ENCODE data around the gene HAT1. TPM values are rescaled to one million over a fixed set of nuclear protein-coding genes. Genes with fewer than 3 reads are reported as not detected.

Gene HAT1
- polyA plus RNA-seq, 1 donor from 2014 or later, result 39.8 TPM

DNA sequence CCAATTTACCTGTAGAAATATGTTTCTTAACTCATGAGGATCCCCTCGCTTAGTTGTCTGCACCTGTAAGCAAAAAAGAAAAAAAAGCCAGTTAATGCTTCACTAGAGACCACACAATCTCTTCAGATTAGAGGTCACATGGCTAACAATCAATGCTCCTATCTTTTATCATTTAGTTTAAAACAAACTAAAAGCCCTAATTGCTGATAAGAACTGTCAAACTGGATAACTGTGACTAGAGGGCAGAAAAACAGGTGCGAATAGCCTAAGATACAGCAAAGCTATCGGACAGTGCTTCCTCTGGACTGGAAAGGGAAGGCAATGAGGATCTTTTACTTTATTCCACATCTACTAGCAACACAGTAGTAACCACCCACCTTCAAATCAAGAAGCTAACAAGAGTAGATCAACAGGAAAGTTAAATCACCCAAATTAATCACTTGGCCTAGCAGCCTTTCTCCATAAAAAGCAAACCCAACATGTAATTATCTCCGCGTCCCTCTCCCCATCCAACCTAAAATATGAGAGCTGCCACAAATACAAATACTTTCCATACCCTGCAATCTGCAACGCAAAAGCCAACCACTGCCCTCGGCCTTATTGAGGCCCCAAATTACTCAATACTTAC lies 29.0 kb upstream of the HAT1 start:
- TF ChIP-seq EP300 (conservative IDR thresholded peaks at IDR 0.05; ENCODE audit: poor library complexity, severe bottlenecking) (no peak), CTCF (IDR thresholded peaks at IDR 0.05; ENCODE audit: poor library complexity, severe bottlenecking) (no peak), TAF1 (IDR thresholded peaks at IDR 0.05; ENCODE audit: low read depth) (no peak)
- peaks cover 6% of the 10 kb centered on the region for H3K36me3 ChIP-seq (ENCODE audit: insufficient read depth, low read length)
- H3K4me3 ChIP-seq (ENCODE audit: low read length), result peak overlapping the region; percentile 78
- H3K79me2 ChIP-seq (replicated peaks; ENCODE audit: insufficient read depth, low read length), result peaks cover 35% of the 10 kb centered on the region
- H4K20me1 ChIP-seq (ENCODE audit: insufficient read depth), result no peaks in the 10 kb centered on the region
- no peaks in the 10 kb centered on the region for H3K9me2 ChIP-seq (ENCODE audit: insufficient read depth, low read length)
- no peaks in the 10 kb centered on the region for H3K27me3 ChIP-seq (ENCODE audit: insufficient read depth, low read depth, low read length)
- peak overlapping the region; percentile 86 for H2AFZ ChIP-seq (ENCODE audit: low read depth, low read length)
- peak overlapping the region; percentile 77 for H3K27ac ChIP-seq (ENCODE audit: low read length)
- H3K9ac ChIP-seq (ENCODE audit: low read length), result peak overlapping the region; percentile 81
- no peaks in the 10 kb centered on the region for H3K9me3 ChIP-seq (ENCODE audit: low read length)
- peak overlapping the region; percentile 91 for H3K4me2 ChIP-seq (ENCODE audit: low read length)
- H3F3A ChIP-seq (ENCODE audit: insufficient read depth, low read length, poor library complexity, severe bottlenecking), result no peaks in the 10 kb centered on the region

DNA sequence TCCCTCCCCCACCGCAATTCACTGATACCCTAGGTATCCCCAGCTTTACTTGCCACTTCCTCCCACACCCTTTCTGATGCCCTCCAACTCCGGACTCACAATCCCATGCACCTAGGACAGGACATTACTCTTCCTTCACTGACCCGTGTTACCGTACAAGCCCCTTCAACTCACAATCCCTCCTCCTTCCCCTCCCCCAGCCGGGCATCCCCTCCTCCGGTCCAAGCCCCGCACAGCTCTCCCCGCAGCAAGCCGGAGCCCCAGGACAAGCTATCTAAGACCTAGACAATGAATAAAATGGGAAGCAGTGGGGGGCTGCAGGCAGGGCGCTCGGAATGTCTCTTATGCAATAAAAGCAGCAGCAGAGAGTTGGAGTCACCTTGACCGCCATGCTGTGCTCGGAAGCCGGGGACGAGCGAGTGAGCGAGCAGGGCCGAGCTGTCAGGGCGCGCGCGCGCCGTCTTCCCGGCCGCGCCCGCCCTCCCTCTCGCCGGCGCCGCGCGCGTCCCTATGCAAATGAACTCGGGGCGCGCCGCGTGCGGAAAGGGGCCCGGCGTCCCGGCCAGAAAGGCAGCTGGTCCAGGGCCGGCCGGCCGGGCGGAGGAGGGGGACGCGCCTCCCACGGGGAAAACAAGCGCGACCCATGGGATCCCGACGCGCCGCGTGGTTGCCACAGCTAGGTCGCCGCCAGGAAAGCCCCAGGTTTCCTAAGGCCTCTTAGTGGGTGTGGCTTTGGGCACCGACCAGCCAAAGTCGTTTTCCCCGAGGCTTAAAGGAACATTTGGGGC lies 28.2 kb upstream of the HAT1 start, which contains the start of gene SLC25A12:
TSS of gene SLC25A12 (minus strand) at position 421 of the 788 bp plus-strand sequence. CDS start at position 391, 30 bp downstream.
- peak within 1 kb of the TSS; percentile 91 for H3K4me2 ChIP-seq (ENCODE audit: low read length)
- no peaks in the 10 kb centered on the region for H3F3A ChIP-seq (ENCODE audit: insufficient read depth, low read length, poor library complexity, severe bottlenecking)
- peaks cover 6% of the 10 kb centered on the region for H3K36me3 ChIP-seq (ENCODE audit: insufficient read depth, low read length)
- TF ChIP-seq EZH2 (IDR thresholded peaks at IDR 0.05; ENCODE audit: borderline replicate concordance, insufficient read depth, low read length, poor library complexity, severe bottlenecking) (no peak), EP300 (conservative IDR thresholded peaks at IDR 0.05; ENCODE audit: poor library complexity, severe bottlenecking) (peak; percentile 58), CTCF (IDR thresholded peaks at IDR 0.05; ENCODE audit: poor library complexity, severe bottlenecking) (no peak), POLR2AphosphoS5 (IDR thresholded peaks at IDR 0.05) (peak; percentile 88), TAF1 (IDR thresholded peaks at IDR 0.05; ENCODE audit: low read depth) (peak; percentile 64), RAD21 (conservative IDR thresholded peaks at IDR 0.05) (peak; percentile 44), MXI1 (conservative IDR thresholded peaks at IDR 0.05; ENCODE audit: poor library complexity, severe bottlenecking) (peak; percentile 86), REST (IDR thresholded peaks at IDR 0.05; ENCODE audit: borderline replicate concordance) (no peak), SMC3 (conservative IDR thresholded peaks at IDR 0.05; ENCODE audit: poor library complexity) (peak; percentile 55)
- peak within 1 kb of the TSS; percentile 78 for H3K4me3 ChIP-seq (ENCODE audit: low read length)
- H4K20me1 ChIP-seq (ENCODE audit: insufficient read depth), result no peaks in the 10 kb centered on the region
- H3K9ac ChIP-seq (ENCODE audit: low read length), result peak within 1 kb of the TSS; percentile 81
- H3K27ac ChIP-seq (ENCODE audit: low read length), result peak within 1 kb of the TSS; percentile 77
- peaks cover 30% of the 10 kb centered on the region for H3K79me2 ChIP-seq (replicated peaks; ENCODE audit: insufficient read depth, low read length)
- H3K27me3 ChIP-seq (ENCODE audit: insufficient read depth, low read depth, low read length), result no peaks in the 10 kb centered on the region
- peak within 1 kb of the TSS; percentile 86 for H2AFZ ChIP-seq (ENCODE audit: low read depth, low read length)
- no peaks in the 10 kb centered on the region for H3K9me3 ChIP-seq (ENCODE audit: low read length)
- H3K9me2 ChIP-seq (ENCODE audit: insufficient read depth, low read length), result no peaks in the 10 kb centered on the region
